Hepatocyte (in vitro differentiated cells): Measurements from ENCODE around the gene FOXG1. TPM values are rescaled to one million over a fixed set of nuclear protein-coding genes. Genes with fewer than 3 reads are reported as not detected.

Experiments used
- DNase-seq: peaks from one replicate; pipeline ENCODE4 v3.0.0-alpha.2; 2016; ENCODE audit warnings: low spot score
- H2AFZ ChIP-seq: fragments of 200-600 bp; sonication (generic); 2 replicates; pipeline ENCODE4 v1.6.0; 2016; ENCODE audit warnings: antibody characterized with exemption, mild to moderate bottlenecking
- H3K27ac ChIP-seq: fragments of 200-600 bp; sonication (generic); 2 replicates; pipeline ENCODE4 v1.5.1; 2016; ENCODE audit warnings: mild to moderate bottlenecking
- H3K27me3 ChIP-seq: fragments of 200-600 bp; sonication (generic); 2 replicates; pipeline ENCODE4 v1.6.1; 2016
- H3K36me3 ChIP-seq: fragments of 200-600 bp; sonication (generic); replicated peaks from 2 replicates; pipeline ENCODE4 v1.5.1; 2016; ENCODE audit warnings: low read depth; ENCODE audit not compliant: insufficient read depth
- H3K4me1 ChIP-seq: fragments of 200-600 bp; sonication (generic); 2 replicates; pipeline ENCODE4 v1.5.1; 2016; ENCODE audit warnings: mild to moderate bottlenecking, moderate library complexity; ENCODE audit not compliant: insufficient read depth
- H3K4me2 ChIP-seq: fragments of 200-600 bp; sonication (generic); 2 replicates; pipeline ENCODE4 v1.6.0; 2016
- H3K4me3 ChIP-seq: fragments of 200-600 bp; sonication (generic); 2 replicates; pipeline ENCODE4 v1.5.1; 2016; ENCODE audit warnings: mild to moderate bottlenecking
- H3K79me2 ChIP-seq: fragments of 200-600 bp; sonication (generic); 2 replicates; pipeline ENCODE4 v1.6.0; 2017; ENCODE audit warnings: mild to moderate bottlenecking
- H3K9me2 ChIP-seq: fragments of 200-600 bp; sonication (generic); replicated peaks from 2 replicates; pipeline ENCODE4 v1.6.0; 2017; ENCODE audit warnings: mild to moderate bottlenecking; ENCODE audit not compliant: insufficient read depth
- H3K9me3 ChIP-seq: fragments of 200-600 bp; sonication (generic); 2 replicates; pipeline ENCODE4 v1.5.1; 2016; ENCODE audit warnings: low read depth, mild to moderate bottlenecking
- H4K20me1 ChIP-seq: fragments of 200-600 bp; sonication (generic); 2 replicates; pipeline ENCODE4 v1.6.0; 2016; ENCODE audit warnings: mild to moderate bottlenecking; ENCODE audit not compliant: insufficient read depth, poor library complexity, severe bottlenecking
- EZH2 ChIP-seq: fragments of 200-600 bp; sonication (generic); IDR thresholded peaks from 2 replicates; pipeline ENCODE4 v1.6.1; 2016; ENCODE audit warnings: antibody characterized with exemption, mild to moderate bottlenecking, borderline replicate concordance
- EZH2phosphoT487 ChIP-seq: fragments of 200-600 bp; sonication (generic); IDR thresholded peaks from one replicate; pipeline ENCODE4 v1.6.1; 2018; ENCODE audit warnings: antibody characterized with exemption, mild to moderate bottlenecking, low read depth, moderate library complexity; ENCODE audit not compliant: unreplicated experiment, severe bottlenecking
- WGBS: methylation state at CpG from one replicate; pipeline ENCODE4 v1.1.6; 2016; ENCODE audit warnings: low lambda C conversion rate; ENCODE audit errors: missing lambda C conversion rate; 5-methylcytosine and 5-hydroxymethylcytosine counted together
- polyA plus RNA-seq: library from polyadenylated mRNA; unstranded; fragments of >200 nt; fragmentation: Nextera tagmentation; extraction: Ambion mirVana; gene quantifications from 2 replicates; pipeline ENCODE4 v1.2.1, GENCODE V29; 2016
- total RNA-seq: library from RNA; depleted of rRNA; stranded (reverse); fragments of >200 nt; gene quantifications from 2 replicates; pipeline ENCODE4 v1.2.3, GENCODE V29; 2014
- TF ChIP-seq, protein P1 (sequence below): fragments of 200-600 bp; sonication (generic); IDR thresholded peaks from 2 replicates; pipeline ENCODE4 v1.5.1; 2016; ENCODE audit warnings: antibody characterized with exemption, mild to moderate bottlenecking; ENCODE audit not compliant: poor library complexity

FOXG1 gene
- total and polyA plus RNA-seq, 2 experiments from 2014 or later = not detected

DNA sequence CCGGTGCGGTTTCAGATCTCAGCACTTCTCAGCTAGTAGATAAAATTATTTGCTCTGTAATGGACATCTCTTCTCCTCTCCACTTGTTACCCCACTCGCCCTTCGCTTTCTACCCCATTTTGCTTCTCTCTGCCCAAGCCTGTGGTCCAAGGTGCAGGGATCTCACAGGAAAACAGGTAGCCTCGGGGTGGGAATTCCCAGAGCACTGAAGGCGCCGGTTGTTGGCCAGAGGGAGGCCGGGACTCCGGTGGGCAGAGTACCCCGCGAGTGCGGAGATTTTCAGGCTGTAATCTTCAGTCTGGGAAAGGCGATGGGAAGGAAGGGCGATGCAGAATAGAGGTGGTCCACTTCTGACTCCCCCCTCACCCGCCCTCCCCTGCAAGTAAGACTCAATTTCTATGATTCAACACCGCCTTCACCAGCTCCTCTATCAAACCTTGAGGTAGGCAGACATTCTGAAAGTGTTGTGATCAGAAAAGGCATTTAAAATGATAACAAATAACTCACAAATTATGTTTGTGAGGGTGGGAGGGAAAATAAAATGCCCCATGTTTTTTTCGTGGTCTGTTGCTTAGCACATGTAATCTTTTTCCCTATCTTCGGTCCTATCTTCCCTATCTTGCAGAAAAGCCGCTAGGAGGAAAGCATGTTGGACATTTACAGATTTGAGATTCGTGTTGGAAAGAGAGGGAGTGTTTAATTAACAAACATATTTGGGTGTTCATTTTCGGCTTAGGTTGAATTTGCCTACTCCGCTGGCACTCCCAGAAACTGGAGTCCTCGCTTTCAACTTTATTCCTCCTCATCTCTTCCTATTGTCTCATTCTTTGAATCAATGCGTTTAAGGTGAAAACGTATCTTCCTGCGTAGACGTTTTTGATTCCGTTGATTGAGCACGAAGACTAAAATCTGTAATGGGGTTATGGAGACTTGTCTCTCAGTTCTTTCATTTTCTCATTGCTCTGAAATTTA is 8.5 kb downstream of the FOXG1 start:
- 9% methylated on average over 29 of the region's 29 CpGs for WGBS
- Histone ChIP-seq H2AFZ (no peak overlapping the region), H3K79me2 (no peaks in the 10 kb centered on the region), H3K27ac (no peak overlapping the region), H3K4me1 (no peaks in the 10 kb centered on the region), H4K20me1 (no peaks in the 10 kb centered on the region), H3K36me3 (no peaks in the 10 kb centered on the region), H3K27me3 (peaks cover 100% of the 10 kb centered on the region), H3K4me2 (peak overlapping the region; percentile 49), H3K4me3 (no peak overlapping the region), H3K9me3 (no peaks in the 10 kb centered on the region), H3K9me2 (no peaks in the 10 kb centered on the region)
- TF ChIP-seq, protein P1, sequence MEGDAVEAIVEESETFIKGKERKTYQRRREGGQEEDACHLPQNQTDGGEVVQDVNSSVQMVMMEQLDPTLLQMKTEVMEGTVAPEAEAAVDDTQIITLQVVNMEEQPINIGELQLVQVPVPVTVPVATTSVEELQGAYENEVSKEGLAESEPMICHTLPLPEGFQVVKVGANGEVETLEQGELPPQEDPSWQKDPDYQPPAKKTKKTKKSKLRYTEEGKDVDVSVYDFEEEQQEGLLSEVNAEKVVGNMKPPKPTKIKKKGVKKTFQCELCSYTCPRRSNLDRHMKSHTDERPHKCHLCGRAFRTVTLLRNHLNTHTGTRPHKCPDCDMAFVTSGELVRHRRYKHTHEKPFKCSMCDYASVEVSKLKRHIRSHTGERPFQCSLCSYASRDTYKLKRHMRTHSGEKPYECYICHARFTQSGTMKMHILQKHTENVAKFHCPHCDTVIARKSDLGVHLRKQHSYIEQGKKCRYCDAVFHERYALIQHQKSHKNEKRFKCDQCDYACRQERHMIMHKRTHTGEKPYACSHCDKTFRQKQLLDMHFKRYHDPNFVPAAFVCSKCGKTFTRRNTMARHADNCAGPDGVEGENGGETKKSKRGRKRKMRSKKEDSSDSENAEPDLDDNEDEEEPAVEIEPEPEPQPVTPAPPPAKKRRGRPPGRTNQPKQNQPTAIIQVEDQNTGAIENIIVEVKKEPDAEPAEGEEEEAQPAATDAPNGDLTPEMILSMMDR = no peak
- peak; percentile 51 for TF ChIP-seq EZH2phosphoT487
- DNase-seq = no peak

DNA sequence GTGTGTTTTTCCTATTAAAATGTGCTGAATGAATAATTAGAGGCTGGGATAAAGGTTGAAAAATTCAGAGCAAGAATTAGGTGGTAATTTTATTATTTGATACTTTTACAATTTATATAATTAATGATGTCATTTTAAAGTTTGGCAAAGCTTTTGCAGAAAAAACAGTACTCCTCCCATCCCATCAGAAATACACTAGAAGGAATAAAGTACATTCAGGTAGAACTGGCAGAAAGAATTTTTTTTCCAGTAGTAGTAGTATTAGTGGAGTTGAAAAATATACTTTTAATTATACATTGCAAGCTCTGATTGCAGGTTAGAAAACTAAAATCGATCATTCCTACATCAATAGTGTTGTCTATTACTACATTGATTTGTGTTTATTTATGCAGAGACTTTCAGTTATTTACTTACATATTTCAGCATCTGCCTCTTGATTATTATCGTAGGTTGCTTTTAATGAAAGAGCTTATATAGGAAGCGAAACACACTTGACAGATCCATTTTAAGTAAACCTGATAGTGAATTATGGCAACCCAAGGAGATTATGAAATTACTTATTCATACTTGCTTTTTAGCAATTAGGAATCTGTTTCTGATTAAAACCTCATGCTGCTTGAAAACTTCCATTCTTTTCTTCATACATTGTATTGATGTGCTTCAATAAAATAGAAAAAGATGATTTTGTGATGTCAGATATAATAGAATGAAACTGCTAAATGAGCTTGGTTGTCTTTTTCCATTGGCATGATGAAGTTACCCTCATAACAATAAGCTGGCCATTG is 10.1 kb downstream of the FOXG1 start:
- H3K36me3 ChIP-seq = no peaks in the 10 kb centered on the region
- H3K27me3 ChIP-seq = peaks cover 100% of the 10 kb centered on the region
- H3K27ac ChIP-seq = no peak overlapping the region
- H3K9me3 ChIP-seq = no peaks in the 10 kb centered on the region
- no peak overlapping the region for H3K4me2 ChIP-seq
- TF ChIP-seq EZH2phosphoT487 (no peak), EZH2 (no peak)
- TF ChIP-seq, protein P1 = no peak
- no peaks in the 10 kb centered on the region for H3K9me2 ChIP-seq
- no peak overlapping the region for H3K4me3 ChIP-seq
- H3K4me1 ChIP-seq = no peaks in the 10 kb centered on the region
- no peaks in the 10 kb centered on the region for H4K20me1 ChIP-seq
- 67% methylated on average over 3 of the region's 3 CpGs for WGBS
- no peaks in the 10 kb centered on the region for H3K79me2 ChIP-seq
- no peak overlapping the region for H2AFZ ChIP-seq
- DNase-seq = no peak

DNA sequence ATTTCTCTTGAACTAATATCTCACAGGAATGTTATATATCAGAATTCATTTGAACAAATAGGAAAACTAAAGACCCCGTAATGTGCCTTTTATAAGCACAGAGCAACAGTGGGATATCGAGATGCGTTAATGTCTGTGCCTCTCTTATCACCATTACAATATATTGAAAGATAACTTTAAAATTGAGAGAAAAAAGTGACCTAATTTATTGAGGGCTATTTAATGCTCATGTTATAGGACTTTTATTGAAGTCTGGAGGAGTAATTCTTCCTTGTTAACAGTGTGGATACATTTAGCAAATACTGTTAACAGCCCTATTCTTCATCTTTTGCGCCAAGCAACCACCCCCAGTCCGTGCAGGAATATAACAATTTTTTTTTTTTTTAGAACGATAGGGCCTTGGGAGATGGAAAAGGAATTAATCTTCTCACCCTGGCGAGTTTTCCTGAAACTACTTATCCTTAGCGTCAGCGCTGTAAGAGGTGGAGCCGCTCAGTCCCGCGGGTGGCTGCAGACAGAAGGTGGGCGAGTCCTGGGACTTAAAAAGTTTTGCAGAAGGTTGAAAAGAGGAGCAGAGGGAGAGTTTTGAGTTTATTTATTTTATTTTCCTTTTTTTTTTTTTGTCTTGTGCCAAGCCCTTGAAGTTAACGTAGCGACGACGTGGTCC is 11.0 kb downstream of the FOXG1 start:
- Histone ChIP-seq H2AFZ (no peak overlapping the region), H3K79me2 (no peaks in the 10 kb centered on the region), H3K36me3 (no peaks in the 10 kb centered on the region), H4K20me1 (no peaks in the 10 kb centered on the region), H3K27me3 (peaks cover 100% of the 10 kb centered on the region), H3K4me2 (no peak overlapping the region), H3K27ac (no peak overlapping the region), H3K9me2 (no peaks in the 10 kb centered on the region), H3K4me3 (no peak overlapping the region), H3K9me3 (no peaks in the 10 kb centered on the region), H3K4me1 (no peaks in the 10 kb centered on the region)
- 7% methylated on average over 17 of the region's 17 CpGs for WGBS
- peak; percentile 3 for TF ChIP-seq EZH2
- no peak for TF ChIP-seq EZH2phosphoT487
- no peak for DNase-seq
